Lower leg skin (tissue), 4 donors: ENCODE measurements around the gene FCN3. TPM values are rescaled to one million over a fixed set of nuclear protein-coding genes. Genes with fewer than 3 reads are reported as not detected.
"Not testable (repeated sequence)": the region's sequence is repeated elsewhere in the genome, so short reads cannot be mapped to it uniquely, and the experiment has no call there.

ENCODE experiments used
- DNase-seq, 2 donors: peaks; one replicate each; pipeline ENCODE4 v3.0.0-alpha.2; 2019; ENCODE audit warnings: low spot score in 2 of 2
- H3K4me3 ChIP-seq: fragments of 200-600 bp; sonication (generic); 2 replicates; pipeline ENCODE4 v1.5.1; 2017; ENCODE audit warnings: mild to moderate bottlenecking, low read depth; ENCODE audit not compliant: poor library complexity, severe bottlenecking
- CTCF ChIP-seq, 3 donors: fragments of 450-650 bp; IDR thresholded peaks; one replicate each; pipeline ENCODE4 v1.5.1; 2016; ENCODE audit warnings: antibody characterized with exemption in 3 of 3, mild to moderate bottlenecking in 3 of 3, moderate library complexity in 2 of 3
- POLR2A ChIP-seq, 2 donors: fragments of 450-650 bp; IDR thresholded peaks; one replicate each; pipeline ENCODE4 v1.6.1; 2016 to 2017; ENCODE audit warnings: antibody characterized with exemption in 2 of 2, mild to moderate bottlenecking in 1 of 2, moderate library complexity in 1 of 2
- WGBS, 2 donors: methylation state at CpG; one replicate each; pipeline ENCODE4 v1.1.5; 2018; 5-methylcytosine and 5-hydroxymethylcytosine counted together
- intact Hi-C: fragments of 100-400 bp; cut with DNase I; formaldehyde crosslinking; loops from one replicate; pipeline ENCODE4 v1.15.0; 2023; ENCODE audit warnings: low total_unique reads
- total RNA-seq, 4 donors: library from RNA; depleted of rRNA; stranded (reverse); fragments of >200 nt; gene quantifications; one replicate each; pipeline ENCODE4 v1.1.0, GENCODE V29; 2016

Gene FCN3
- total RNA-seq, 4 donors from 2014 or later: 1.0 to 6.5 (median 1.7) TPM; not detected in 1

GRCh38 chr1:27414091-27414490 lies 39.5 kb upstream of the FCN3 start:
- intact Hi-C loops: no loop called here
- no peak overlapping the region for H3K4me3 ChIP-seq
- 77 to 79% methylated on average over 1 of the region's 1 CpG for WGBS, 2 donors
- no peak for DNase-seq
- TF ChIP-seq POLR2A (IDR thresholded peaks at IDR 0.05): no peak
- no peak for TF ChIP-seq CTCF (IDR thresholded peaks at IDR 0.05)

GRCh38 chr1:27413004-27413403 lies 38.4 kb upstream of the FCN3 start:
- DNase-seq: no peak
- intact Hi-C loops: no loop called here
- WGBS, 2 donors: 44 to 57% methylated on average over 4 of the region's 4 CpGs
- TF ChIP-seq POLR2A (IDR thresholded peaks at IDR 0.05): no peak
- no peak for TF ChIP-seq CTCF (IDR thresholded peaks at IDR 0.05)
- H3K4me3 ChIP-seq: no peak overlapping the region

- no peak for TF ChIP-seq CTCF (IDR thresholded peaks at IDR 0.05)
- no peak for TF ChIP-seq POLR2A (IDR thresholded peaks at IDR 0.05)
- no peak overlapping the region for H3K4me3 ChIP-seq
- DNase-seq: no peak
- 74 to 86% methylated on average over 4 of the region's 4 CpGs for WGBS, 2 donors
- intact Hi-C loops: no loop called here
These were observed 37.9 kb upstream of the FCN3 start for GRCh38 chr1:27412502-27412901.

GRCh38 chr1:27410709-27411108 lies 36.1 kb upstream of the FCN3 start:
- no peak for DNase-seq
- H3K4me3 ChIP-seq: no peak overlapping the region
- intact Hi-C loops: no loop called here
- no peak for TF ChIP-seq CTCF (IDR thresholded peaks at IDR 0.05)
- no peak for TF ChIP-seq POLR2A (IDR thresholded peaks at IDR 0.05)
- WGBS, 2 donors: 76 to 85% methylated on average over 2 of the region's 2 CpGs

GRCh38 chr1:27409669-27410068 lies 35.0 kb upstream of the FCN3 start:
- WGBS, 2 donors: 91 to 94% methylated on average over 11 of the region's 11 CpGs
- no peak for DNase-seq
- no peak overlapping the region for H3K4me3 ChIP-seq
- TF ChIP-seq CTCF (IDR thresholded peaks at IDR 0.05): no peak
- no peak for TF ChIP-seq POLR2A (IDR thresholded peaks at IDR 0.05)
- intact Hi-C loops: loop anchor here (10.0 kb wide), 1 partner anchor 255 kb away; no protein-coding TSS in a partner anchor

GRCh38 chr1:27408151-27408550 lies 33.5 kb upstream of the FCN3 start:
- 82 to 85% methylated on average over 9 of the region's 9 CpGs for WGBS, 2 donors
- no peak for DNase-seq
- H3K4me3 ChIP-seq: no peak overlapping the region
- intact Hi-C loops: loop anchor here (10.0 kb wide), 1 partner anchor 257 kb away; no protein-coding TSS in a partner anchor
- TF ChIP-seq CTCF (IDR thresholded peaks at IDR 0.05): no peak
- no peak for TF ChIP-seq POLR2A (IDR thresholded peaks at IDR 0.05)

- H3K4me3 ChIP-seq, DNase-seq: not testable (repeated sequence)
- WGBS, 2 donors: 75 to 78% methylated on average over 2 of the region's 2 CpGs
- intact Hi-C loops: loop anchor here (10.0 kb wide), 1 partner anchor 258 kb away; no protein-coding TSS in a partner anchor
These were observed 32.2 kb upstream of the FCN3 start for GRCh38 chr1:27406791-27407190.
